DOHH2 (cell line): ENCODE data around the gene POLRMT.

ENCODE experiments used
- CTCF ChIP-seq: fragments of 200-600 bp; sonication (generic); IDR thresholded peaks from one replicate; pipeline ENCODE4 v1.5.1; 2014; ENCODE audit warnings: antibody characterized with exemption, mild to moderate bottlenecking, low read depth, low read length; ENCODE audit not compliant: poor library complexity, severe bottlenecking
- EZH2phosphoT487 ChIP-seq: fragments of 200-600 bp; sonication (generic); IDR thresholded peaks from 2 replicates; pipeline ENCODE4 v1.6.1; 2017; ENCODE audit warnings: borderline replicate concordance, mild to moderate bottlenecking, antibody characterized with exemption, low read length, moderate library complexity, mixed read lengths

GRCh38 chr19:618247-618619, 15.1 kb downstream of the POLRMT start:
- TF ChIP-seq CTCF (no peak), EZH2phosphoT487 (no peak)
